GM21619 (cell line): ENCODE measurements around the gene CD69.
"Not testable (repeated sequence)": the region's sequence is repeated elsewhere in the genome, so short reads cannot be mapped to it uniquely, and the experiment has no call there.

Experiments used
- ATAC-seq: cut with Tn5 transposase; IDR thresholded peaks from one replicate; pipeline ENCODE4 v1.9.1; 2021; ENCODE audit not compliant: unreplicated experiment

The CD69 gene

DNA sequence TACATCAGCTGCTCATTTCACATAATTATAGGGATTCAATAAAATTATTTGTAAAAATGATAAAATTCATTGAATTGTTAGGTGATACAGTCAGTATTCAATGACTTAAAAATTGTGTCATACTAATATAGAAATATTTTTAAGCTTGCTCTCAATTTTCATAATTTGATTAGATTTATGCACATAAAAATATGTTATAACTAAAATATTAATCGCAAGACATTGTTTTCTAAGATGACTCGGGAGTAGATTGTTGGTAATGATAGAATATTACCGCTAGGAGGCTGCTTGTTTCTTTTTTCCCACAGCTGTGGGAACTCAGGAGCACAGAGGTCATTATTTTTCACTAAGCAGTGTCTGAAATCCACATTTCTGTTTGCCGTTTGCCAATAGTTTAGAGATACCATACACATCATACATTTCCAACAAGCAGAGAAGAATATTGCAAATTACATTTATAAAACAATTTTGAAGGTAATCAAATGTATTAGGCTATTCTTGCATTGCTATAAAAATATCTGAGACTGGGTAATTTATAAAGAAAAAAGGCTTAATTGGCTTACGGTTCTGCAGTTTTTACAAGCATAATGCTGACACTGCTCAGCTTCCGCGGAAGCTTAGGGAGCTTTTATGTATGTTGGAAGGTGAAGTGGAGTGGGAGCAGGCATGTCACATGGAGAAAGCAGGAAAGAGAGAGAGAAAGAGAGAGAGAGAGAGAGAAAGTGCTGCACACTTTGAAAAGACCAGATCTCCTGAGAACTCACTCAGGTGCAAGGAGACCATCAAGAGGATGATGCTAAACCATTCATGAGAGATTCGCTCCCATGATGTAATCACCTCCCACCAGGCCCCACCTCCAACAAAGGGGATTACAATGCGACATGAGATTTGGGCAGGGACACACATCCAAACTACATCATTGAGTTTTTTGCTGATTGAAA lies 9.2 kb downstream of the CD69 start:
- no peak for ATAC-seq

DNA sequence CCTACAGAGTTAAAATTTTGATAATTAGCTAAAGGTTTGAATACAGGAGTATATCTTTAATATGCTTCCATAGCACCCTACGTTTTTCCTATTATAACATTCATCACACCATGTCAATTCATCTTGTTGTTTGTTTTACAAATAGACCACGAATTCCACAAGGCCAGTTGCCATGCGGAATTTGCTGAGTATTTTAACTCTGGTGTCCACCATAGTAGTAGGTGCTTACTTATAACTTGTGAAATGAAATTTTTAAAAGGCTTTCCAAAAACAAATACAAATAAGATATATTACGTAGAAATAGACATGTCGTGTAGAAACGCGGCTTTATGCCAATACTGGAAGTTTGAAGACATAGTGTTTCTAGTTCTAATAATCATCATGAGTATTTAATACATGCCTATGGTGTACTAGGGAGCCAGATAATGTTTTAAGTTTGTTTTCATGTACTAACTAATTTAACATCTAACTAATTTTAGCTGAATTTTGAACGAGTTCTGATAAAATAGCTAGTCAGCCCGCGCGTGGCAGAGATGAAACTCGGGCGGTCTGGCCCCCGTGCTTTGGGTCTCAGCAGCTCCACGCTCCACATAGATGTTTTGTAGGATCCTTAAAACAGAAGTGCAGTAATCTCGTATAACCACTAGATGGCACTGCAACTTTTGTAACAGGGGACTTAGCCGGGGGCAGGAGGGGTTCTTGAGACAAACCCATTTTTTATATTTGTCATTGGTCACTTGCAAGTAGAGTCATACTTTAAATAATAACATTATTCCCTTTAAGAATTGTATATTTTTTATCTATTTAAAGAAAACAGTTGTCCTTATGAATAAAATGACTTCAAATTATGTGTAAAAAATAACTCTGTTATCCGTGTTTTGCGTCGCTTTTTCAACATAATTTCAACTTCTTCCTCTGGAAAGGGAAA lies 10.2 kb downstream of the CD69 start:
- peak; percentile 47 for ATAC-seq

DNA sequence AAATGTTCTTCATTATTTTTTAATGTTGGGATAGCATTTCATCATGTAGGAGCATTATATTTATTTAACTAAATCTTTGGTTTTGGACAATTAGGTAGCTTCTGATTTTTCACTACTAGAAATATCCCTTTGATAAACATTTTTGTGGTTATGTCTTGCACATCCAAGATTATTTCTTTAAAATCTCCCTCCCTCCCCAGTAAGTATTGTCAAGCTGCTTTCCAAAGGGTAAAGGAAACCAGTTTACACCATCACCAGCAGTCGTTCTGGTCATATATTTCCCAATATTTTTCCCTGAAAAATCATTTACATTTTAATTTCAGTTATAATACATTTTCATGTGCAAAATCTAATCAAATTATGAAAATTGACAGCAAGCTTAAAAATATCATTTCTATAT lies 11.1 kb downstream of the CD69 start:
- ATAC-seq = no peak

DNA sequence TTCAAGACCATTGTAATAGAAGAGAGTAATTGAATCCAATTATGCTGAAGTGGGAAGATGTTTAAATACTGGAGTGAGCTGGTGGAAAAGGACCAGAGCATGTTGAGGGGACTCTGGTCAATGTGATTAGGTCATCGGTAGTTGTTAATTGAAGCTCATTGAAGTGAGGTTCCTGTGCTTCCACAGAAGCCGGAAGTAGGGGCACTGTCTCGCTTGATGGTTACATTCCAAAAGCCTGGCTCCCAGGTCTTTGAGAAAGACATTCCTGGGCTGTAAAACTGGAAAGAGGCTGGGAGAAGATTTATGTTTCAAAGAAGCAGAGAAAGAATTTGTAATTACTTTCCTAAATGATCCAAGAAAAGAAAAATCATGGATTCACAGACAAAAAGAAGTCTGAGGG lies 15.5 kb downstream of the CD69 start:
- no peak for ATAC-seq

DNA sequence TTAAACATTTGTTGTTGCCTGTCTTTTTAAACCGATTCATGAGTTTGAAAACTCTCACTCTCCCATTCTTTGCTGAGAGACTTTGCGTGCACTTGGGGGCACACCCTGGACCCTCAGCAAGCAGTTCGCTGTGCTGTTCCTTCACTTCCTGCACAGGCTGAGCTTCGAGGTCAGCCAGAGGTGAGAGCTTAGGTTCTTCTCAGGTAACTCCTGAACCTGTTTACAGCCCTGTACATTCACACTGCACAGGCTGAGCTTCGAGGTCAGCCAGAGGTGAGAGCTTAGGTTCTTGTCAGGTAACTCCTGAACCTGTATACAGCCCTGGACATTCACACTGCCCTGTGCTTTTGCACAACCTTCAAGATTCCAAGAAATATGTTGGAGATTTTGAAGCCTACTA lies 18.0 kb downstream of the CD69 start:
- peak; percentile 36 for ATAC-seq

DNA sequence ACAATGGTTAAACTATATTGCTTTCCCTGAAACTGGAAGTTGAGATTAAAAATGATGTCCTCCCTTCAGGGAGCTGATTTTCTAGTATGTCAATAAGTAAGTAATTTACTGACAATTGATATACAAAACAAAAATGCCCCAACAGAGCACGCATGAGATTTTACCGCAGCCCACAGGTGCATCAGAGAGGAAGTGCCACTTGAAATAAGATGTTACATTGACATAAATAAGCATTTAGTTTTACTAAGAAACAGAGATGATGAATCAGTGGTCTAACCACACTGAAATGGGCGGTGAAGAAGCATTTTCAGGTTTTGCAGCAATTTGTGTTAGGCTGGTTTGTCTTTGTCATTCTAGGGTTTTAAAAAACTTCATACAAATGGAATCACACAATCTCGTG lies 19.0 kb downstream of the CD69 start:
- ATAC-seq = peak; percentile 61

DNA sequence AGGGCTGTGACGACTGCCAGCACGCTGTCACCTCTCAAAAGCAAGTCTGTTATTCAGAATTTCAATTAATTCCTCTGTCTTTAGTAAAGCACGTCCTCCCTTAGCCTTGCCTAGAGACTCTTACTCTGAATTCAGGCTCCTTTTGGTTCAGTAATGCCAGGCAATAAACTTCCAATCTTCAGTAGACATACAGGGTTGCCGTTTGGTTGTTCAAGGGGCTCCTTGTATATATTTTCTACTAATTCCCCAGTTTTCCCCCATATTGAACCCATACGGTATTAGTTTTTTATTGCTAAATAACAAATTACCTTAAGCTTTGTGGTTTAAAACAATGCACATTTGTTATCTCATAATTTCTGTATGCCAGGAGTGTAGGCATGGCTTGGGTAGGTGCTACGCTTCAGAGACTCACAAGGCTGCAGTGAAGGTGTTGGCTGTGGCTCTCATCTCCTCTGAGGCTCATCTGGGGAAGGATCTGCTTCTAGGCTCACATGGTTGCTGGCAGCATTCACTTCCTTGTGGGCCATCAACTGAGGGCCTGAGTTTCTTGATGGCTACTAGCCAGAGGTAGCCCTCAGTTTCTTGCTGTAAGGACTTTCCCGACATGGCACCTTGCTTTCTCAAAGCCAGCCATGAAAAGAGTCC lies 20.5 kb downstream of the CD69 start:
- no peak for ATAC-seq

DNA sequence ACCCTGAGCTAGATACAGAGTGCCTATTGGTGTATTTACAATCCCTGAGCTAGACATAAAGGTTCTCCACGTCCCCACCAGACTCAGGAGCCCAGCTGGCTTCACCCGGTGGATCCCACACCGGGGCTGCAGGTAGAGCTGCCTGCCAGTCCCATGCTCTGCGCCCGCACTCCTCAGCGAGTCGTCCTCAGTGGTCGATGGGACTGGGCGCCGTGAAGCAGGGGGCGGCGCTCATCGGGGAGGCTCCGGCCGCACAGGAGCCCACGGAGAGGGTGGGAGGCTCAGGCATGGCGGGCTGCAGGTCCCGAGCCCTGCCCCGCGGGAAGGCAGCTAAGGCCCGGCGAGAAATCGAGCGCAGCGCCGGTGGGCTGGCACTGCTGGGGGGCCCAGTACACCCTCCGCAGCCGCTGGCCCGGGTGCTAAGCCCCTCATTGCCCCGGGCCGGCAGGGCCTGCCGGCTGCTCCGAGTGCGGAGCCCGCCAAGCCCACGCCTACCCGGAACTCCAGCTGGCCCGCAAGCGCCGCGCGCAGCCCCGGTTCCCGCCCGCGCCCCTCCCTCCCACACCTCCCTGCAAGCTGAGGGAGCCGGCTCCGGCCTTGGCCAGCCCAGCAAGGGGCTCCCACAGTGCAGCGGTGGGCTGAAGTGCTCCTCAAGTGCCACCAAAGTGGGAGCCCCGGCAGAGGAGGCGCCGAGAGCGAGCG lies 21.1 kb downstream of the CD69 start:
- ATAC-seq = not testable (repeated sequence)

DNA sequence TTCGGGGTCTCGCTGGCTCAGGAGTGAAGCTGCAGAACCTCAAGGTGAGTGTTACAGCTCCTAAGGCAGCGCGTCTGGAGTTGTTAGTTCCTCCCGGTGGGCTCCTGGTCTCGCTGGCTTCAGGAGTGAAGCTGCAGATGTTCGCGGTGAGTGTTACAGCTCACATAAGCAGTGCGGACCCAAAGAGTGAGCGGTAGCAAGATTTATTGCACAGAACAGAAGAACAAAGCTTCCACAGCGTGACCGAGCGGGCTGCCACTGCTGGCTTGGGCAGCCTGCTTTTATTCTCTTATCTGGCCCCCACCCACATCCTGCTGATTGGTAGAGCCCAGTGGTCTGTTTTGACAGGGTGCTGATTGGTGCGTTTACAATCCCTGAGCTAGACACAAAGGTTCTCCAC lies 21.8 kb downstream of the CD69 start:
- ATAC-seq = not testable (repeated sequence)

DNA sequence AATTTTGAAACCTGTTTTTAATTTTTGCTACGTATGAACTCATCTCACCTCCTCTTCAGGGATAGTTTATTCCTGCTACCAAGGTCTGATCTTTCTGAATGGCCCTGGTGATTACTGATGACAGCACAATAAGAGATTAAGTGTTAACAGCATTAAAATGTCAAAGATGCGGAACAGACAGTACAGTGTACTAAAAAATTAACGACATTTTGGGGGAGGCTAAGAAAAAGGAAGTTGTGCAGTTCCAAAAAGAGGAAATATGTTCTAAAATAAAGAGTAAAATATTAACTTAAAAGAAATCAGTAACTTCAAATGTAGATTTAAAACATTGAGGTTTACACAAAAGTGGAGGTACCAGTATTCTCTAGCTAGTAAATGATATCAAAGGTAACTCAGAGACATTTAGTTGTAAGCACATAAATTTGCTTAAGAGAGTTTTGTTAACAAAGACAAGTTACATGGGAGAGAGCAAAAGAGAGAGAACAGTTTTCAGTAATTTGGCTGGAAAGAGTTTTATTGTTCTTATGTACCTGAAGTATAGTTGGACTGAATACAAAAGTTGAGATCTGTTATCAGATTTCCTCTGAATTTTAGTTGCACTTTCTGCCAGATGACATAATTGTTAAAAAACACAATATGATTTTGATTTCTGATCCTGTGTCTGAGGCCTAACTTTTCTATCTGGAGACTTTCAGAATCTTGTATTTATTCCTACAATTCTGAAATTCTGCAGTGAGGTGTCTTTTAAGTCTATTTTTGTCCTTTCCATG lies 23.6 kb downstream of the CD69 start:
- no peak for ATAC-seq

DNA sequence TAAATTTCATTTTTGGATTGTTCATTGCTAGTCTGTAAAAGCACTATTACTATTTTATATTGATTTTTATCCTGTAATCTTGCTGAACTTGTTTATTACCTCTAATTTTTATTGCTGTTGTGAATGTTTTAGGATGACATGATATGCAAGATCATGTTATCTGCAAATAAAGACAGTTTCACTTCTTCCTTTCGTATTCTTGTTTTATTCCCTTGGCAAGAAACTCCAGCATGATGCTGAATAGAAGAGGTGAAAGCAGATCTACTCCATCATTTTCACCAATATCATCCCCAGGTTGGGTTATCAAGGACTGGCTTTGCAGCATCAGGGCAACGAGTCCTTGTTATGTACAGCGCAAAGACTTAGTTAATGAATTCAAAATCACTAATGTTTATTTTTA lies 25.1 kb downstream of the CD69 start:
- no peak for ATAC-seq

DNA sequence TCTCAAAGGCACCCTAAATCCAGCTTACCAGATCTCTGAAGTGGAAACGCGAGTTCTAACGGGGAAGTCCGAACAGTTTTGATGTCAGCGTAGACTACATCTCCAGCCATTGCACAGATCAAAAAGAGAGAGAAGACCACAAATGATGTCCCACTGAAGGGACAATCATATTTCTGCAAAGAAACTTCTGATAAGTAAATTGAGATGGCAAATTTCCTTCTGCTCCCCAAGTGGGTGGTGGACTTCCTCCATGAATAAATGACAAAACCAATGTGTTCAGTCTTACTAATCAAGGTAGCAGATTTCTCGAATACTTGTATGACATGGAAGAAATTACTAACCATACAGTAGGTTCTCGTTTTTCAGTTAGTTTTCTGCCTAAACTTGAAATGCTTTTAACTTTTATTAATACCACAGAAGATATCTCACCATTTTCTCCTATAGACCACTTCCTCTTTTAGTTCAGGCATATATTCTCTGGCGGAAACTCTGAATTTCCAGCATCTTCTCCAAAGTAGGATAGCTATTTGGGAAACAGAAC lies 27.7 kb downstream of the CD69 start, which contains the start of gene CLECL1:
Gene CLECL1, minus strand, starts transcription at position 177 of the 541 bp plus-strand sequence.
- ATAC-seq = peak; percentile 41

DNA sequence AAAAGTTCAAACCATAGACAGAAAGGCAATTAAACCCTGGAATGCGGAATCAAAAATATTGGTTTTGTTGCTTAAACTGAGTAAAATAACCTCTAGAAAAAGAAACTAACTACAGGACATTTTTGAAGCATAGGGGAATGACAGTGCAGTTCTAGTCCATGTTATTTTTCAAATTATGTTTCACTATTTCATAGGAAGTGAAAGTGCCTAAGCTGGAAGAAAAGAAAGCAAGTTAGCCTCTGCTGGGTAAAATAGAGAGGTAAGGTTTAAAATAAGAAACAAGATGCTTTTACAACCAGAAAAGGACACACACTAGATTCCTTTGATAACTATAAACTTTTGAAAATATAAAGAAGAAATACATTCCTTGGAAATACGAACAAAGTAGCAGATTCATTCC lies 28.9 kb downstream of the CD69 start:
- no peak for ATAC-seq

DNA sequence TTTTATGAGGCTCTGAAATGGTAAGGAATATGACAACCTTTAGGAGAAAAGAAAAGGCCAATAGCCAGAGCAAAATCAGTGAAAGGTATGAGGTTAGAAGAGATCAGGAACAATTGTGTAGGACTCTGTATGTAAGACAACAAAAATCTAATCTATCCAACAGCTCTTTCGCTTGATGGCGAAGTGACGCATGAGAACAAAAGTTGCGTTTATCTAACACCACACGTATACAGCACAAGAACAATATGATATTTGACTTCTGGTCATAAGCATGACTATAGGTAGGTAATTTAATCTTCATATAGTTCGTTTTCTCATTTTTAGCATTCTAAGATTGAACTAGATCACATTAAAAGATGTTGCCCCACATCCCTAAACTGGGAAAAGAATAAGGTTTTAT lies 29.3 kb downstream of the CD69 start:
- ATAC-seq = no peak

DNA sequence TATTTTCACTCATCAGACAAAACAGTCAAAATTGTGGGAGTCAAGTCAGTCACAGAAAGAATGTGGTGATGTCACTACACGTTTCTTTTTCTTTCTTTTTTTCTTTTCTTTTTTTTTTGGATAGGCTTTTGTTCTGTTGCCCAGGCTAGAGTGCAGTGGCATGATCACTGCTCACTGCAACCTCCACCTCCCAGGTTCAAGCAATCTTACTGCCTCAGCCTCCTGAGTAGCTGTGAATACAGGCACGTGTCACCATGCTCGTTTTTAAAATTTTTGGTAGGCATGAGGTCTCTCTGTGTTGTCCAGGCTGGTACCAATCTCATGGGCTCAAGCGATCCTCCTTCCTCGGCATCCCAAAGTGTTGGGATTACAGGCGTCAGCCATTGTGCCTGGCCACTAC lies 30.1 kb downstream of the CD69 start:
- no peak for ATAC-seq

DNA sequence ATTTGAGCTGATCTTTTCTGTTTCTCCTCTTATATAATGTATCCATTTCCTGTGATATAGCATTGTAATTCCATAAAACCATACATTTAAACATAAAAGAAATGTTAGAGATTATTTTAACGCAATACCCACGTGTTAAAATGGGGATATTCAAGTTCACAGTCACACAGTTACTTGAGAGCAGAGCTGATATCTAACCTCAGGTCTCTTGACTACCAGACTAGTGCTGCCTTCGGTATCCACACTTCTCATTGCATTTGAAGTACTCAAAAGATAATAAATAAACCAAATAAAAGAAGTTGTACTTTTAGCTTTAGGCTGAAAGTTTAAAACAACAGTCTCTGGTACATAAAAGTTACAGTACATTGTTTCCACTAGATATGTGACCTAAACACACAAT lies 30.7 kb downstream of the CD69 start:
- no peak for ATAC-seq

DNA sequence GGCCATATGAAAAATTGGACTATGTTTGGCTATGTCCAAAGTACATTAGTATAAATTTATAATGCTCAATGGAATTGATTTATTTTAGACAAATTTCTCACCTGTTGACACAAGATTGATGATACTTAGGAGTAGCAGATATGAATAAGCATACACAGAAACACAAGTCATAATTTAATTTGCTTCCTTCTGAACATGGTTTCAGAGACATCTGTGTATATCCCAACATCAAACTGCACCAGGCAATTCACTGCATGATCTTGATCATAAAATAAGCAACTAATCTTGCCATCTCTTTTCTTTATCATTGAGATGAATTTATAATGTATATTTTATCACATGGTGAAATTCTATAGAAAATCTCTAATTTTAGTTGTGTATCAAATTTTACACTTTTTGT lies 31.6 kb downstream of the CD69 start:
- ATAC-seq = no peak

DNA sequence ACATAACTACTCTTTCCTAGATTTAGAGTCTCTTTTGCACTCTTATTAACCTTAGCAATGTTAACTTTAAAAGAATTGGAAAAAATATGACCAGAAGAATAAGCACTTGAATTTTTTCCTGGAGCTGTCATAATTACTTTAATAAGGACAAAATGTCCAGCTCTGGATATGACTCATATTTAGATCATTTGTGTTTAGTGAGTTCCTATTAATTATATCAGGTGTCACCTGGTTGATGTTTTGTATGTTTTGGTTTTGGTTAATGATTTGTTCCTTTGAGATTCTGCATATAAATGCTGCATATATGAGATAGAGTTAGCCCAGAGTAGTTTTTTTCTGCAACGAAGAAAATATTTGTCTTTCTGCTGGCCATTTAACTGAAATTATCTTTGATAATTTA lies 32.9 kb downstream of the CD69 start:
- no peak for ATAC-seq

DNA sequence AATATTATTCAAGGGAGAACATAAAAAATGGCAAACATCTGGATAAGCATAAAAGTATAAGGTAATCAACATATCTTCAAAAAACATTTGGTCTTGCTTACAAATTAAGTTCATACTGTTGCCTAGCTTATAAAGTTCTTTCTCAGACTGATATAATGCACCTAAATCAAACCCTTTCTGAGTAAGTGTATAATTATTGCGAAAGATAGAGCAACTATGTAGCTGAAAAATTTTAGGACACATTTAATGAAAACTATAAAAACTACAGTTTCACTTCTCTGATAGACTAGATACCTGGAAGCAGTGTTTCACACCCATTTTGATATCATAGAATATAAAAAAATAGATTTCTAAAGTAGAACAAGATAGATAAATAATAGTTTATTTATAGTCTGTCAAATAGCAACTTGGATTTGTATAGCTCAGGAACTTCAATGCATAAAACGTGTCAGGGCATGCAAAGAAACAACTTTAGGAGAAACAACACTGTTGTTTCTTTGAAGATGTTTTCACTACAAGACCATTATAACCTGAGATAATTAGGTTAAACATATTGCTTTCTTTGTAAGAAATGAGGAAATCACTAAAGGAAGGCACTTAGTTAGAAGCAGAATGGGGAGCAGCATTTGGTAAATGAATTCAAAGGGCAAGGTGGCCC lies 35.4 kb downstream of the CD69 start:
- ATAC-seq = no peak
